Fibroblast of lung (primary cell): ENCODE measurements around the gene GTF2A2. TPM values are rescaled to one million over a fixed set of nuclear protein-coding genes. Genes with fewer than 3 reads are reported as not detected.

Source experiments
- DNase-seq, 2 donors: peaks; one replicate each; pipeline versions ENCODE4 v3.0.0 to v3.0.0-alpha.2; 2010; ENCODE audit warnings: low read depth in 2 of 2
- H2AFZ ChIP-seq: 2 replicates; pipeline ENCODE4 v1.5.1; 2012; ENCODE audit warnings: low read length, control low read depth, inconsistent platforms
- H3K27ac ChIP-seq: 2 replicates; pipeline ENCODE4 v1.5.1; 2011; ENCODE audit warnings: low read length, control low read depth; ENCODE audit not compliant: insufficient read depth
- H3K27me3 ChIP-seq: 2 replicates; pipeline ENCODE4 v1.5.1; 2011; ENCODE audit warnings: mild to moderate bottlenecking, low read length; ENCODE audit not compliant: control insufficient read depth, insufficient read depth
- H3K36me3 ChIP-seq: 2 replicates; pipeline ENCODE4 v1.5.1; 2011; ENCODE audit warnings: low read length; ENCODE audit not compliant: control insufficient read depth, insufficient read depth
- H3K4me1 ChIP-seq: 2 replicates; pipeline ENCODE4 v1.5.1; 2011; ENCODE audit warnings: low read length; ENCODE audit not compliant: control insufficient read depth, insufficient read depth; ENCODE audit errors: extremely low read depth
- H3K4me2 ChIP-seq: 2 replicates; pipeline ENCODE4 v1.5.1; 2011; ENCODE audit warnings: low read length, control low read depth; ENCODE audit not compliant: insufficient read depth; ENCODE audit errors: extremely low read depth
- H3K4me3 ChIP-seq, 4 experiments: fragments of 200-600 bp in 1 of 4; sonication (generic) in 1 of 4; replicated peaks in 1 of 4; 2 replicates each; pipeline ENCODE4 v1.5.1; 2011 to 2016; ENCODE audit warnings: low read length in 4 of 4, low read depth in 3 of 4, mild to moderate bottlenecking in 3 of 4, control low read depth in 2 of 4, inconsistent platforms in 1 of 4, mixed read lengths in 1 of 4; ENCODE audit not compliant: insufficient read depth in 1 of 4; ENCODE audit errors: control extremely low read depth in 1 of 4
- H3K79me2 ChIP-seq: 2 replicates; pipeline ENCODE4 v1.5.1; 2012; ENCODE audit warnings: mild to moderate bottlenecking, low read length, inconsistent platforms; ENCODE audit not compliant: control insufficient read depth, insufficient read depth
- H3K9ac ChIP-seq: 2 replicates; pipeline ENCODE4 v1.5.1; 2011; ENCODE audit warnings: mild to moderate bottlenecking, low read length, control low read depth; ENCODE audit not compliant: insufficient read depth
- H3K9me3 ChIP-seq: 2 replicates; pipeline ENCODE4 v1.5.1; 2012; ENCODE audit warnings: low read depth, low read length; ENCODE audit not compliant: control insufficient read depth, insufficient read depth
- H4K20me1 ChIP-seq: 2 replicates; pipeline ENCODE4 v1.5.1; 2011; ENCODE audit warnings: low read length; ENCODE audit not compliant: control insufficient read depth, insufficient read depth; ENCODE audit errors: extremely low read depth
- CTCF ChIP-seq, 2 donors: IDR thresholded peaks in 1 of 2; conservative IDR thresholded peaks in 1 of 2; 1 replicate in 1 of 2; 2 replicates in 1 of 2; pipeline ENCODE4 v1.5.1; 2011 to 2012; ENCODE audit warnings: low read length in 2 of 2, control low read depth in 1 of 2, inconsistent platforms in 1 of 2, low read depth in 1 of 2, mild to moderate bottlenecking in 1 of 2
- EZH2 ChIP-seq: IDR thresholded peaks from 2 replicates; pipeline ENCODE4 v1.5.1; 2012; ENCODE audit warnings: low read length, control low read depth, mild to moderate bottlenecking; ENCODE audit errors: missing control alignments
- polyA plus RNA-seq, 2 donors: library from polyadenylated mRNA; depleted of rRNA in 1 of 2; stranded (reverse) in 1 of 2; unstranded in 1 of 2; fragments of >200 nt; gene quantifications; 2 replicates each; pipeline ENCODE4 v1.2.1, GENCODE V29; 2011 to 2012; ENCODE audit warnings: missing spikeins in 1 of 2
- total RNA-seq: library from RNA; depleted of rRNA; stranded (reverse); fragments of >200 nt; gene quantifications from 2 replicates; pipeline ENCODE4 v1.2.1, GENCODE V29; 2014

GTF2A2 gene
- total and polyA plus RNA-seq, 2 donors (not counting 1 experiment from before 2014, with no cell fraction given), result 49.7 to 66.2 TPM

- Histone ChIP-seq H2AFZ (no peak overlapping the region), H4K20me1 (no peaks in the 10 kb centered on the region), H3K4me1 (no peaks in the 10 kb centered on the region), H3K9ac (no peak overlapping the region), H3K4me2 (no peak overlapping the region), H3K36me3 (no peaks in the 10 kb centered on the region), H3K27ac (no peak overlapping the region), H3K4me3 (no peak overlapping the region), H3K9me3 (no peaks in the 10 kb centered on the region), H3K27me3 (no peaks in the 10 kb centered on the region), H3K79me2 (no peaks in the 10 kb centered on the region)
- TF ChIP-seq EZH2 (no peak), CTCF (conservative IDR thresholded peaks at IDR 0.05 in 1 of 2, IDR thresholded peaks at IDR 0.05 in 1 of 2; ENCODE audit: low read depth in 1 of 2, low read length in 2 of 2) (no peak)
- DNase-seq, result no peak
Observed at GRCh38 chr15:59595434-59595915, 61.8 kb downstream of the GTF2A2 start.

DNA sequence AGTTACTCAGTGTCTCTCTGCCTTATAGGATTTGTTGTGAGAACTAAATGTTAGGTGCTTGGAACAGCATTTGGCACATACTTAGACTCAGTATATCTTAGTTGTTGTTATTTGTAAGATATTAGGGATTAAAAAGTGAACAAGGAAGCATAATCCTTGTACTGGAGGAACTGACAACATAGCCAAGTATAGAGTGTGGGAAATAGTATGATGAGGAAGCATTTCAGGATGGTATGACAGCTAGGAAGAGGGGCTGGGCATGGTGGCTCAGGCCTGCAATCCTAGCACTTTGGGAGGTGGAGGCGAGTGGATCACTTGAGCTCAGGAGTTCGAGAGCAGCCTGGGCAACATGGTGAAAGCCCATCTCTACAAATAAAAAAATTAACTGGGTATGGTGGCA lies 62.3 kb downstream of the GTF2A2 start:
- no peak overlapping the region for H3K9ac ChIP-seq
- no peak overlapping the region for H3K27ac ChIP-seq
- H3K4me2 ChIP-seq, result no peak overlapping the region

DNA sequence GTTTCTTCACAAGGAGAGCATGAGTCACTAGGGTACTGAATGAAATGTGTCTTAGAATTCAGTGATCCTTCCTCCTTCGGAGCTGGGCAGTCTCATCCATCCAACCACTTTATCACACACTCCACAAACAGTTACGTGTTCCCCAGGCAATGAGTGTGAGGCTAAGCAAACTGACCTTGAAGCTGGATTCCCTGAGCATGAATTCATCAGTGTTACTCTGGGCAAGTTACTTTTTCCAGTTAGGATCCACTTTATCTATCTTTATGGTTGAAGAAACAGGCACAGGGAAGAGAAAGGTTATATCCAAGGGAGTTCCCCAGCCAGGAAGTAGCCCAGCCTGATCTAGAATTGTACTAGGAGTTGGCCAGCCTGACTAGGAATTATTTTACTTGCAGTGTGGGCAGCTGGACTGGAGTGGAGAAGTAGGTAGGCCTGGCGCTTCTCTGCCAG lies 62.8 kb downstream of the GTF2A2 start:
- no peak overlapping the region for H3K4me3 ChIP-seq
- H4K20me1 ChIP-seq, result no peaks in the 10 kb centered on the region
- no peaks in the 10 kb centered on the region for H3K9me3 ChIP-seq
- H3K79me2 ChIP-seq, result no peaks in the 10 kb centered on the region
- TF ChIP-seq CTCF (conservative IDR thresholded peaks at IDR 0.05 in 1 of 2, IDR thresholded peaks at IDR 0.05 in 1 of 2; ENCODE audit: low read depth in 1 of 2, low read length in 2 of 2) (no peak), EZH2 (no peak)
- H3K36me3 ChIP-seq, result no peaks in the 10 kb centered on the region
- H2AFZ ChIP-seq, result no peak overlapping the region
- no peak overlapping the region for H3K27ac ChIP-seq
- no peak overlapping the region for H3K9ac ChIP-seq
- no peaks in the 10 kb centered on the region for H3K4me1 ChIP-seq
- no peak overlapping the region for H3K4me2 ChIP-seq
- H3K27me3 ChIP-seq, result no peaks in the 10 kb centered on the region
- peak; percentile 50 to 92 for DNase-seq

More for the DNA sequence above, 62.3 kb downstream of the GTF2A2 start:
- TF ChIP-seq EZH2 (no peak), CTCF (conservative IDR thresholded peaks at IDR 0.05 in 1 of 2, IDR thresholded peaks at IDR 0.05 in 1 of 2; ENCODE audit: low read depth in 1 of 2, low read length in 2 of 2) (no peak)
- no peaks in the 10 kb centered on the region for H3K4me1 ChIP-seq
- no peaks in the 10 kb centered on the region for H4K20me1 ChIP-seq
- no peak overlapping the region for H2AFZ ChIP-seq
- H3K9me3 ChIP-seq, result no peaks in the 10 kb centered on the region
- no peaks in the 10 kb centered on the region for H3K36me3 ChIP-seq
- DNase-seq, result no peak
- H3K27me3 ChIP-seq, result no peaks in the 10 kb centered on the region
- no peaks in the 10 kb centered on the region for H3K79me2 ChIP-seq
- no peak overlapping the region for H3K4me3 ChIP-seq
